NCI-H526 (cell line): Measurements from ENCODE around the gene CDK5RAP2.
A peak's percentile ranks its signal among the peaks of the same experiment; 100 is the strongest.
"Not testable (repeated sequence)": the region's sequence is repeated elsewhere in the genome, so short reads cannot be mapped to it uniquely, and the experiment has no call there.

Experiments
- DNase-seq, 2 experiments: peaks; one replicate each; lab custom pipeline; 2025; lab: John Stamatoyannopoulos, UW

CDK5RAP2 gene

DNA sequence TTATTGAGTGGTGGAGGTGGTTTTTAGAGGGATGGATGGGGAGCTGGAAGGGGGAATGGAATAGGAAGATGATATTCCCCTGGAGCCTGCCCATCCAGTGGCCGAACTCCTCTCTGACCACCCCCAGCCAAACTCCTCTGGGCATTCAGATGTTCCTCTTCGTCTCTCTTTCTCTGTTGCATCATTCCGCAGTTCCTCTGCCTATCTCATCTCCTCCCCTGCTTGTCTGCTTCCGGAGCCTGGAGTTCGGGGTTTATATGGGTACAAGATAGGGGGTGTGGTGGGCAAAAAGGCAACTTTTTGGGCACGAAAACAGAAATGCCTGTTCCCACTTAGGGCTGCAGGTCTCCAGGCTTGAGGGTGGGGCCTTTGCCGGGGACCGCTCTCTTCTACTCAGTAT, 12.2 kb upstream of the CDK5RAP2 start:
- DNase-seq, result no peak

DNA sequence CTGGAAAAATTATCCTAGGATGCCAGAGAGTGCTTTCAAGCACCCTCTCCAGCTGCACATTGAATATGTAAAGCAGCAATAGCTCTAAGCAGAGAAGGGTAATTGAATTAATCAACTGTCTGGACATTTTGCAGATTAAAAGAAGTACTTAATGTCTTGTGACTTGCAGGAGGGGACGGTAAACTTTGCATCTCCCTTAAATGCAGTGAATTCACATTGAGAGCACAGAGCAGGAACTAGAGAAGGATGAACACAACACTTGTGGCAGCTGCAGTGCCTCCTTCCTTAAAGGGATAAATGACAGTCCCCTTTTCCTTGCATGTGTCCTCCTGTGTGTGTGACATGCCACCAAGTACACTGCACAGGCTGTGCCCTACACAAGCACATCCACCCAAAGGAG, 7.4 kb upstream of the CDK5RAP2 start:
- peak; percentile 35 to 44 for DNase-seq

DNA sequence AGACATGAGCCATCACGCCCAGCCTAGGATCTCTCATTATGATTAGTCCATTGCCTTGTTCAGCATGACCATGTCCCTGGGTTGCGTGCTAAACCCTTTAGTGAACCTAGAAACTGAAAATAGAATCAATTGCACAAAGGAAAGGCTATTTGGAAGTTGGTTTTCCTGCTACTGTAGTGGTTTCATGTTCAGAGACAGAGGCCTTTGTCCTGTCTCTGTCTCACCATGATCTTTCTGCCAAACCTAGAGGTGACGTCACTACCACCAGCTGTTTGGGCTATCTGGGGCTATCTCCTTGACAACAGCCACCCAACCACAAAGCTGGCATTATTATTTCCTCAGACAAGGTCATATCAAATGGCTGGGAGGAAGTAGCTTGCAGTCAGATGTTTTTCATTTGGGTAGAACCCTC, 4.0 kb upstream of the CDK5RAP2 start:
- peak in 1 of 2 experiments; percentile 10 for DNase-seq

DNA sequence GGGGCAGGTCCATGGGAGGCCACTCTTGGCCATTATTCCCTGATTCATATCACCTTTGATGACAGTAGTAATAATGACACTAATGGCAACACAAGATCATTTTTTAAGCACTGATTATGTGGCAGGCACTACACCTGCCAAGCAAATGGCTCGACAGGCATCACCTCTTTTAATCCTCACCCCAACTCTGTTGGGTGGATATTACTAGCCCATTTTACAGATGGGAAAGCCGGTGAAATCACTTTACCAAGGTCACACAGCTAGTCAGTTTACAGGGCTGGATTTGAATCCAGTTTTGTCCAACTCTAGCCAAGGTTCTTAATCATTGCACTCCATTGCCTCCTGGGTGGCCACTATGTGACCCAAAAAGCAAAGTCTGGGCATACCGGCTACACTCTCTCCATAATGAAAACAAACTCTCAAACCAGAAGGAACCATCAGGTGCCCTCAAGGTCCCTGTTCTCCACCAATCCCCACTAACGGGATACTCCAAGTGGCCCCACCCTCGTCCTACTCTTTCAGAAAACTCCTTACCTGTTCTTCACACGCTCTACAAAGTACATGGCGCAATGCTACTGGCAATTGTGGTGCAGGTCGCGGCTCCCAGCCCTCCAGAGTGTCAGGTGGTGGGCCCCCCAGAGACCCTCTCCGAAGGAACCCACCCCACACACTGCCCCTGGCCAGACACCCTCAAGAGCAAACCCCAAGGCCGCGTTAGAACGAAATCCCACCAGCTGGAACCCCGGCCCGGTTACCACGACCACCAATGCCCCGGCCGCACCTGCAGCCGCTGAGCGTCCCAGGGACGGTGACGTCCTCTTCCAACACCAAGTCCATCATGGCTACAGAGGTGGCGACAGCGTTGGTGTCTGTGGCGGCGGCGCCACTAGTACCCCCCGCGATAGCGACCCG, 572 bp downstream of the CDK5RAP2 start:
- DNase-seq, result peak in 1 of 2 experiments; percentile 21

DNA sequence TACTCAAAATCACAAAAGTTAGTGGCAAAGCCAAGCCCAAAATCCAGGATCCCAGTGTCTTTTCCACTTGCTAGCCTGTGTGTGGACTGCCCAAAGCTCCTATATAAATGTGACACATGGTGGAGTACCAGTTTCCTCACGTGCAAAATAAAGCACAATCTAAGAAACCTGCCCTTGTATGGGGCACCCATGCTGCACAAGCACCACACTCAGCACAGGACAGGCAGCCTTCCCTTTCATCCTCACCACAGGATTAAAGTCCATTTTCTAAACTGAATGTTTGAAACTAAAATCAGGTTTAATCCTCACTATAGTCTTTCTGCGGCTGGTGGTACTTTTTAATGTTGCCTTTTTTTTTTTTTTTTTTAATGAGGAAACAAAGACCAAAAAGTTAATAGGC, 5.5 kb downstream of the CDK5RAP2 start:
- DNase-seq, result no peak

DNA sequence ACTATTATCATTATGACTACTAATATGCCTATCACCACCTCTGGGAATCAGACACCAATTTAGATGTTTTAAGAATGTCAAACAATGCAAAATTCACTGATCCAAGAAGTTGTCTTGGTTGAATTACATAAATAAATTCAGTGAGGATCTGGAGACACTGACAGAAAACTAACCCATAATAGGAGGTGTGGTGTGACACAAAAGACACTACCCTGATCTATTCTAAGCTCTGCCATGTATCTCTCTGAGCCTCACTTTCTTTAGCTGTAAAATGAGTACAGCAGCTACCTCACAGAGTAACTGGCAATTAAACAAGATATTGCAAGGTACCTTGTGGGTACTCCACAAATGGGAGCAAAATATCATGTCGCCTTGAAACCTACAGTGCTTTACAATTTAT, 7.5 kb downstream of the CDK5RAP2 start:
- no peak for DNase-seq

DNA sequence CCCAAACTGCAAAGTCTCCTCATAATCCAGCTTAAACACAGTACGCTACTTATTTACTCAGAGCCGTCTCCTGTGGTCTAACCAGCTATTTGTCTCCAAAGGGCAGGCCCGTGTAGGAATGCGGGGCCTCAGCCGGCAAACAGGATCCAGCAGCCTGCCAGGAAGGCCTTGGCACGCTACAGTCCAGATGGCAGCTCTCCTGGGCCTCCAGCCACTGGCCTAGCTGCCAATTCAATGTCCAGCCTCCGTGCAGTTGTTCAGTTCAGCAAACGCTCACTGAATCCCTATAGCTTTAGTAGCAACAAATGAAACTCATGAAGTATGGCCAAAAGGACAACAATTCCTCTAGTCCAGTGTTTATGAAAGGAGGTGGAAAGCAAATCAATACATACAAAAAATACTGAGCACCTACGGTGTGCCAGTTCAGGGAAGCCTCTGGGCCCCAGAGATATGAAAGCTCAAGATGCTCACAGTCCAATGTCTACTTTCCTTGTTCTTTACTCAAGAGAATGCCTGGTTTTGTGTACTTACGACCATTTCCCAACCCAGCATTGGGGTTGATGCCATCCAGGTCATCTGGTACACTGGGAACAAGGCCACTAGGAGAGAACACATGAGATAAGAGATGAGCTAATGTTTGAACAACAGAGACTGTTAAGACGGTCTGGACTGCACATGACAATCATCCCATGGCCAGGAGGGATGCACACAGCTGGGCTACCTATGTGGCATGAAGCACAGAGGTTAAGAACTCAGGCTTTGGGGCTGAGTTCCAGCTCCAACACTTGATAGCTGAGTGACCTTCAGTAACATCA, 8.3 kb downstream of the CDK5RAP2 start:
- no peak for DNase-seq

DNA sequence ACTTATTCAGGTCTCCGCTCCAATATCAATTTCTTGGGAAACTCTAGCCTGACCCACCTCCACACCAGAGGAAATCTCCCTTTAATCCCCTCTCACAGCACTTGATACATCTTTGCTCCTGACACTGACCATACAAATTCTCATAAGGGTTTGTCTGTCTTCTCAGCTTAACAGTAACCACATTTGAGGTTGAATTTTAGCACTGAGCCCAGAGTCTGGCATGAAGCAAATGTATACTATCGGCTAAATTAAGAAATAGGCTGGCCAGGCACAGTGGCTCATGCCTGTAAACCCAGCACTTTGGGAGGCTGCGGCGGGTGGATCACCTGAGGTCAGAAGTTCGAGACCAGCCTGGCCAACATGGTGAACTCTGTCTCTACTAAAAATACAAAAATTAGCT, 9.7 kb downstream of the CDK5RAP2 start:
- DNase-seq, result no peak

DNA sequence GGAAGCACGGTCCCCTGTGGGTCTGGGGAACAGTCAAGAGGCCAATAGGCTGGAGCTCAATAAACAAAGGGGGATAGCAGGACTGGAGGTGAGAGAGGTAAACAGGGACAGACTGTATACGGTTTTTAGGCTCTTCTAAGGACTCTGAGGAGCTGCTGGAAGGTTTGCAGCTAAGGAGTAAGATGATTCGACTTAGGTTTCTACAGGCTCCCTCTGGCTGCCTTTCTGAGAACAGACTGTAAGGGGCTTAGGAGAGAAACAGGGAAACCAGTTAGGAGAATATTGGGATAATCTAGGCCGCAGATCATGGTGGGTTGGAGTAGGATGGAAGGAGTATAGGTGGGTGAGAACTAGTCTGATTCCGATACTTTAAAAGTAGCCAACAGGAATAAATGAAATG, 10.4 kb downstream of the CDK5RAP2 start:
- no peak for DNase-seq

DNA sequence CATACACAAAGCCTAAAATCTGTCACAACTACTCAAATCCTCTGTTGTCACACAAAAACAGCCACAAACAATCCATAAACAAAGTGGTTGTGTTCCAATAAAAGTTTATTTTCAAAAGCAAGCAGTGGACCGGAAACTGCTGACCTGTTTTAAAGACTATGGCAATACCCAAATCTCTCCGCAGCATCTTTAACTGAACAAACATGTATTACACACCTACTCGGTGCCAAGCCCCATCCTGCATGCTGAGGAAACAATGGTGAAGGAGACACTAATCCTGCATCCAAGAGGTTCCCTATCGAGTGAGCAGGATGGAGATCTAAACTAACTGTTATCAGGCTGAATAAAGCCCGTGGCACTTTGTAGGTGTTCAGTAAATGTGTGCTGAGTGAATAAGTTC, 11.2 kb downstream of the CDK5RAP2 start:
- no peak for DNase-seq

DNA sequence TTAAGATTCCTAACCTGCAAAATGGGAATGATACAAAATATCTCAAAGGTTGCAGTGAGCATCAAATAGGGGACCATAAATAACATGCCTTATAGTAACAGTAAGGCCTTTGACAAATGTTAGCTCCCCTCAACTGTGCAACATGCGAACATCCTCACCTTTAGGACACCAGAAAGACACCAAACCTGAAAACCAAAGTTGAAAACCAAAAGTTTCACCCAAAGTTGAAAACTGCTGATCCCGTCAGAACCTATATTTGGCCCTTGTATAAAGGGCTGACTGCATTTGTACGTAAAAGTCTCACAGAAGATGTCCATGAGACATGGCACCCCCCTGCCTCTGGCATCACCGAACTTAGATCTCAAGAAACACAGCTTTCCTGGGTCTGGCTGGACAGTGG, 12.1 kb downstream of the CDK5RAP2 start:
- no peak for DNase-seq

DNA sequence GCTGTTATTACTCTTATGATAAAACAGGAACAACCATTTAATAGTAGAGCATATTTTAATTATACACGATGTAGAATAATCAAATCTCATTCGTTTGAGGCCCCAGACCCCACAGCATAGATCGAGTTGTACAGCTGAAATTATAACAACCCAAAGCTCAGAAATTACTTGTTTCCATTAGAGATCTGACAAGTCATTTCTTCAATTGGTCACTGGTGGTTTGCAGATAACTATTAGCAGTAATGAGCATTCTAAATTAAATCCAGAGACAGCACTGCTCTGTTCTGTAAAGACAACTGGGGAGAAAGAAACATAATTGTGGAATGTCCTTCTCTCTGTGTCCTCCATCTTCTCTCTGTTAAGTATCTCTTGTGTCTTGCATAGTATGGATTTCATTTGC, 12.9 kb downstream of the CDK5RAP2 start:
- no peak for DNase-seq

DNA sequence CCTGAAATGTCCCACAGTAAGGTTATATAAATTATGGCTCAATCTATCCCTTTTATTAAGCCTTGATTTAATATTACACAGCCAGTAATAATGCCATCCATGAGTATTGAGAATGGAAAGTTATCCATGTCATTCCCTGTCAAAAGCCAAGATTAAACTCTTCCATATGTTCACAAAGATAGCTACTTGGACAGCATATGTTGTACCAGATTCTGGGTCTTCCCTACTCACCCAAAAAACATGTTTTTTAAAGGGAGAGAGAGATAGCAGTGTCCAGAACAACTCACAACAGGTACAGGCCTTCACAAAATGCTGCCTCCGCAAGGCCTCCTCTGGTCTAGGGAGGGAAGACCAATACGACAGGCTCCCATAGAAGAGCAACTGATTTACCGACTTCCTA, 15.4 kb downstream of the CDK5RAP2 start:
- DNase-seq, result no peak

DNA sequence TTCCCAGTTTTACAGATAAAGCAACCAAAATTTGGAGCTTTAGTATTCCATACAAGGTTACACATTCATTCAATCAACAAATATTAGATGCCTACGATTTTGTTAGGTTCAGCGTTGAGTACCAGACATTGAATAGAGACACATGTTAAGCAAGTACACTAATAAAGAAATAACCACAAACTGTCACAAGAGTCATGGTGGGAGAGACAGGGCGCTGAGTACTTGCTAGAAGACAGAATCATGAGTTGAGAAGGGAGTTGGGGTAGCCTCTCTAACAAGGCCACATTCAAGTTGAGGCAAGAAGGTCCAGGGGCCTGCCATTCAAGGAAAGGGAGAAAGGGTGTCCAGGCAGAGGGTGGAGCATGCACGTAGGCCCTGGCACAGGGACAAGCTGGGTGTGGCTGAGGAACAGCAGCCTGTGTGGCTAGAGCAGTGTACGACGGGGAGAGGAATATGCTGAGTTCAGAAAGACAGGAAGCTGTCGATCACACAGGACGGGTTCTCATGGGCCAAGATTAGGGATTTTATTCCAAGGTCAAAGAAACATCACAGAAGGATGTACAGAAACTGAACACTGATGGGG, 17.0 kb downstream of the CDK5RAP2 start:
- DNase-seq, result no peak

DNA sequence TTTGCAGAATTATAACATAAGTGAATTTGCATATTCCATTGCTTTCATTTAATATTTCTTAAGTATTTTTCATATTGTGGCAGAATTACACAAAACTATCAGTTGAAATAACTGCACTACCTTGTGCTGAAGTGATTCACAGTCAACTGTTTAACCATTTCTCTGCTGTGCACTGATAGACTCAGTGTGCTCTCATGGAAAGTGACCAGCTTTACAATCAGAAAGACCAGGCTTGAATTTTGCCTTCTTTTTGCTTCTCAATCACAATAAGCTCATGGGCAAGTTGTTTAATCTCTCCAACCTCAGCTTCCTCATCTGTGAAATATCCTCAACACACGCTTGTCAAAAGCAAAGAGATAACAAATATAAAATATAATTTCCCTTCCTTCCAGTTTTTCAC, 18.3 kb downstream of the CDK5RAP2 start:
- no peak for DNase-seq

DNA sequence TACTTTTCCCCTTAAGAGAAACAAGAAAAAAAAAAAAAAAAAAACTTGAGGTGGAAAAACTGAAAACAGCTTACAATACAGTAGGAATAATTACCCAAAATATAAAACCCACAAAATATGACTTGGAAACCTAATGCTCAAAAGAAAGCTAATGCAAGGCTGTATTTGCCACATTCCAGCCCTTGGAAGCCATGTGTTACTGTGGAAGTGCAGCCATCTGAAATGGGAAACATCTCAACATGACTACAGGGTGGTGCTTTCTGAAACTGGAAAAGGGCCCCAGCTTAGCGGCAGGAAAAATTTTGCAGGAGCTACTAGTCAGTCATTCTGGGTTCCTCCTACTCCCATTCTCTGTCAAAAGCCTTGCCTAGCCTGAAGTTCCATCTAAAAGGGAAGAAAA, 20.4 kb downstream of the CDK5RAP2 start:
- DNase-seq, result no peak

DNA sequence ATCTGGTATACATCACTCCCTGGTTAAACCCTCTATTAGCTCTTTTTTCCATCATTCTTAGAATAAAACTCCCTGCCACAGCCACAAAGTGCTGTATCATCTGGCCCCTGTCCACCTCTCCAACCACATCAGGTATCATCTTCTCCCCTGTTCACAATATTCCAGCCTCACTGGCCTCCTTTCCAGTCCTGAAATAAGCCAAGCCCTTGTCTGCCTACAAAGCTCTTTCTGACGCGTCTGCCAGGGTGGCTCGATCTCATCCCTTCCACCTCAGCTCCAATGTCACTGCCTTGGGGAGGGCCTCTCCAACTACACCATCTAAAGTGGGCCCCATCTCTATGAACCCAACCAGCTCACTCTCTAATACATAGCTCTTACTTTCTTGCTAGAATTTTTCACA, 21.5 kb downstream of the CDK5RAP2 start:
- DNase-seq, result no peak

DNA sequence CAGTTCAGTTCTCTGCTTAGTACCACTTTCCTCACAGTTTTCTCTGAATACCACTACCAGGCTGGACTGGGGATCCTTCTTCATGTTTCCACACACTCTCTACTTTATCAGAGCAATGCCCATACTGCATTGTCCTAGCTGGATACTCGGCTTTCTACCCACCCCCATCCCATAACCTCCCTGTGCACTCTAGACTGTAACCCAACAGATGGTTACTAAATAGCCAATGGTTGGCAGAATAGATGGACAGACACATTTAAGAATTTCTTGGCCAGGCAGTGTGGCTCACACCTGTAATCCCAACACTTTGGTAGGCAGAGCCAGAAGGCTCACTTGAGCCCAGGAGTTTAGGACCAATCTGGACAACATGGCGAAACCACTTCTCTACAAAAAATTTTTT, 22.8 kb downstream of the CDK5RAP2 start:
- DNase-seq, result no peak

DNA sequence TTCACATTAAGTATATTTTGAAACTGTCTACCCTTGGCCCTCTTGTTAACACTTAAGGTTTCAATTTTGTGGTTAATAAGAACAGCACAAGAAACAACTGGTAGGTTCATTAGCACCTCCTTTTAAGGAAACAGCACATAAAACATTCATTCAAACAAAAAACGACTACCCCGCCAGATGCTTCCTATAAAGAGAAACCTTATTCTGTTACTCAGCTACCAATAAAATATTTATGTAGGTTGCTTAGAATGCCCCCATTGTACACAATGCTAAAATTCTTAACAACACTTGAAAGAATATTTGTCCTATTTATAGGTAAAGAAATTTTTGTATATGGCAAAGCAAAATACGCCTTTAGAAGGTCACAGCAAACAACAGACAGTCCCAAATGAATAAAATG, 23.2 kb downstream of the CDK5RAP2 start:
- DNase-seq, result no peak

DNA sequence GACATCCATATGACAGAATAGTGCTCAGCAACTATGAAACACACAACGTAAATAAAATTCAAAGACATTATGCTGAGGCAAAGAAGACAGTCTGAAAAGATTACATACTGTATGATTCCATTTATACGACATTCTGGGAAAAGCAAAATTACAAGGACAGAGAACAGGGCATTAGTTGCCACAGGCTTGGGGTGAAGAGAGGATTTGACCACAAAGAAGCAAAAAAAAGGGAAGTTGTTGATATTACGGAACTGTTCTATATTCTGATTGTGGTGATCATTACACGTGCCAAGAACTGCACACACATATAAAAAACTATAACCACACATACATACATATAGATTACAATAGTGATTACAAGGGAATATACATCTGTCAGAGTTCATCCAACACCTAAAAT, 24.1 kb downstream of the CDK5RAP2 start:
- no peak for DNase-seq

DNA sequence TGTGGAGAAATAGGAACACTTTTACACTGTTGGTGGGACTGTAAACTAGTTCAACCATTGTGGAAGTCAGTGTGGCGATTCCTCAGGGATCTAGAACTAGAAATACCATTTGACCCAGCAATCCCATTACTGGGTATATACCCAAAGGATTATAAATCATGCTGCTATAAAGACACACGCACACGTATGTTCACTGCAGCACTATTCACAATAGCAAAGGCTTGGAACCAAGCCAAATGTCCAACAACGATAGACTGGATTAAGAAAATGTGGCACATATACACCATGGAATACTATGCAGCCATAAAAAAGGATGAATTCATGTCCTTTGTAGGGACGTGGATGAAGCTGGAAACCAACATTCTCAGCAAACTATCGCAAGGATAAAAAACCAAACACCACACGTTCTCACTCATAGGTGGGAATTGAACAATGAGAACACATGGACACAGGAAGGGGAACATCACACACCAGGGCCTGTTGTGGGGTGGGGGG, 27.7 kb downstream of the CDK5RAP2 start:
- not testable (repeated sequence) for DNase-seq

DNA sequence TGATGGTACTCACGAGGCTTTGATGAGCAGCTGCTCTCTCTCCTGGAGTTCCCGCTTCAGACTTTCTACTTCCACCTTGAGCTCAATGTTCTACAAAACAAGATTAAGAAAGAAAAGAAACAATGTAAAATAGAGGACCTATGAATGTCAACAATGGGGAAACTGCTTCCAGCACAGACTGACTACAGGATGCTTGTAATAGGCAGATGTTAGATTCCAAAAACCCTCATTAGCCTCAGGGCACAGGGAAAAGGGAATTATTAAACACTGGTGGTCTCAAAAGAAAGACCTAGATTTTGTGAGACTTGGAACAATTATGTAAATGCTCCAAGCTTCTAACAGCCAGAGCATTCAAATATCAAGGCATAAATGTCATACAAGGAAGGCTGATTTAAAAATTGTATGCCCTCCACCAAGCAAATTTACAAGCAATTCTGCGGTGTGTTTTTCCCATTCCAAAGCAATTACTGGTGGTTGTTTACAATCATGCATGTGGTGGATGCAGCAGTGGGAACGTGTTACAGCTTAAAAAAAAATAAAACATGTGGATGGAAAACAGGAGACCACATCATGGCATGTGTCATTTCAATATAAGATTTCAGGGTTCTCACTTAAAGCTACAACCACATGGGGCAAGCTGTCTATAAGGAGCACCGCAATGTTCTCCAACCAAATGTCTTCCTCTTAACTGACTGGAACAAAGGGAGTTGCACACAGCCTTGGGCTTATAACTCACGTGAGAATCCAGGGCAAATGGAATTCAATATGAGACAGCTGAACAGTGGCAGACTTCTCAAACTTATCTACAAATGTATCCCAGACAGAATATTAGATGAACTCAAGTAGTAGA, 34.0 kb downstream of the CDK5RAP2 start:
- DNase-seq, result no peak
